Activated T-cell treated with anti-CD3 and anti-CD28 coated beads, Interleukin-2, amount 50 U/mL, for 72 hours (primary cell): ENCODE results near the gene DEFB116. TPM values are rescaled to one million over a fixed set of nuclear protein-coding genes. Genes with fewer than 3 reads are reported as not detected.

Source experiments
- total RNA-seq, 2 donors: library from RNA; stranded (reverse); gene quantifications; one replicate each; pipeline ENCODE4 v1.2.3, GENCODE V29; 2022

Gene DEFB116
- total RNA-seq, 2 donors from 2014 or later, result not detected

Other genes with a start within 250 kb of the DEFB116 start
- gene DEFB115, start 50.9 kb downstream of the DEFB116 start, total RNA-seq, result not detected
- not detected for gene DEFB118, start 60.0 kb upstream of the DEFB116 start, total RNA-seq
- gene DEFB119, start 82.0 kb upstream of the DEFB116 start, total RNA-seq, result not detected
- gene DEFB121, start 97.6 kb upstream of the DEFB116 start, total RNA-seq, result not detected
- gene DEFB123, start 132.0 kb upstream of the DEFB116 start, total RNA-seq, result not detected
- not detected for gene DEFB124, start 166.5 kb upstream of the DEFB116 start, total RNA-seq
- not detected for gene REM1, start 166.7 kb upstream of the DEFB116 start, total RNA-seq
- gene HM13, start 205.9 kb upstream of the DEFB116 start, total RNA-seq, result 100 to 1,000 TPM; 131 to 146 TPM